Activated T-helper 17 cell treated with anti-CD3 and anti-CD28 coated beads, Interleukin-2, amount 50 U/mL, for 72 hours (primary cell): ENCODE measurements around the gene C2CD4A. TPM values are rescaled to one million over a fixed set of nuclear protein-coding genes. Genes with fewer than 3 reads are reported as not detected.

ENCODE experiments used
- ATAC-seq: fragments of 150-1000 bp; cut with Tn5 transposase; replicated peaks from 2 replicates; pipeline ENCODE4 v1.10.0; 2021; ENCODE audit warnings: mild to moderate bottlenecking, moderate library complexity
- H3K27ac Mint-ChIP-seq: one replicate; pipeline ENCODE4 v1.8.0; 2022; ENCODE audit warnings: mixed read lengths
- H3K27me3 Mint-ChIP-seq: one replicate; pipeline ENCODE4 v1.8.0; 2022; ENCODE audit warnings: mixed read lengths
- H3K36me3 Mint-ChIP-seq: one replicate; pipeline ENCODE4 v1.8.0; 2022; ENCODE audit warnings: low read depth, mild to moderate bottlenecking, mixed read lengths
- H3K4me1 Mint-ChIP-seq: one replicate; pipeline ENCODE4 v1.8.0; 2022; ENCODE audit warnings: mixed read lengths
- H3K4me3 Mint-ChIP-seq: one replicate; pipeline ENCODE4 v1.8.0; 2022; ENCODE audit warnings: mild to moderate bottlenecking, mixed read lengths
- H3K9me3 Mint-ChIP-seq: one replicate; pipeline ENCODE4 v1.8.0; 2022; ENCODE audit warnings: mixed read lengths
- total RNA-seq, 2 donors: library from RNA; stranded (reverse); gene quantifications; one replicate each; pipeline ENCODE4 v1.2.3, GENCODE V29; 2022

Gene C2CD4A
- total RNA-seq, 2 donors from 2014 or later = 1.3 to 5.8 TPM

DNA sequence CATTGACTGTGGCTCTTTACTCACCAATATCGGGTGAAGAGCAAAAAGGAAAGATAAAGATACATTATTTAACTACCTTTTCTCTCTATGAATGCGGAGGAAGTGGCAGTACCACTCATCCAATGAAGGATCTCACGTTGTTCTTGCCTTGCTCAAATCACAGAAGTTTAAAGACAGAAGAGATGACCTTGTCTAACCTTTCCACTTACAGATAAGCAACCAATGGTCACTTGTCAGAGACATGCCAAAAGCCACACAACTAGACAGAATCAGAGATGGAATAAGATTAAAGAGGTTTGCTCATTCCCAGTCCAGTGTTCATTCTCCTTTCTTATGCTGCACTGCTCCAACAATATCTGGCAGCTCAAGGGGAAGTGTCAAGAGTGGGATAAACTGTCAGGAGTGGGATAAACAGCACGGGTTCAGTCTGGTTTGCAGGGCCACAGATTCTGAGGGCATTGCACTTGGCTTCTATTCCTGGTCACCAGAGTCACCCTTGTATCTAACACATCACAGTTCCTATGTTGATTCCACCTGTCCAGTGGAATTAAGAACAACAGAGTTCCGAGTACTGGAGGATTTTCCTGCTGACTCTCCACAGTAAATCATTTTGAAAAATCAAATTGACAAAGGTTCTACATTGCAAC lies 13.2 kb upstream of the C2CD4A start:
- no peaks in the 10 kb centered on the region for H3K27me3 Mint-ChIP-seq

DNA sequence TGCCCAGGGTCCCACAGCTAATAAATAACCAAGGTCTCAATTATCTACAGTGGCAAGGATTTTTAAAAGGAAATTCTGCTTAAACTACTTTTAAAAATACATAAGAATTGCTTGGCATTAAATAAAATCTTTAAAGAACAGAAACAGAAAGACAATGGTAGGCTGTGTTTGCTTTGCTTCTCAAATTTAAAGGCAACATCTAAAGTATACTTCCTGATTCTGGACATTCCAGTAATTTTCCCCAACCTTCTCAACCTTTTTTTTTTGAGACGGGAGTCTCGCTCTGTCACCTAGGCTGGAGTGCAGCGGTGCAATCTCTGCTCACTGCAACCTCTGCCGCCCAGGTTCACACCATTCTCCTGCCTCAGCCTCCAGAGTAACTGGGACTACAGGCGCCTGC lies 11.8 kb upstream of the C2CD4A start:
- no peaks in the 10 kb centered on the region for H3K27me3 Mint-ChIP-seq
- H3K4me3 Mint-ChIP-seq = no peak overlapping the region
- no peak for ATAC-seq
- no peak overlapping the region for H3K27ac Mint-ChIP-seq
- H3K4me1 Mint-ChIP-seq = peaks cover 17% of the 10 kb centered on the region
- H3K36me3 Mint-ChIP-seq = peaks cover 28% of the 10 kb centered on the region
- no peaks in the 10 kb centered on the region for H3K9me3 Mint-ChIP-seq

More for the DNA sequence above, 13.2 kb upstream of the C2CD4A start:
- peak overlapping the region; percentile 1 for H3K4me3 Mint-ChIP-seq
- ATAC-seq = peak; percentile 24
- peaks cover 25% of the 10 kb centered on the region for H3K36me3 Mint-ChIP-seq
- no peak overlapping the region for H3K27ac Mint-ChIP-seq
- H3K9me3 Mint-ChIP-seq = no peaks in the 10 kb centered on the region
- peaks cover 17% of the 10 kb centered on the region for H3K4me1 Mint-ChIP-seq

DNA sequence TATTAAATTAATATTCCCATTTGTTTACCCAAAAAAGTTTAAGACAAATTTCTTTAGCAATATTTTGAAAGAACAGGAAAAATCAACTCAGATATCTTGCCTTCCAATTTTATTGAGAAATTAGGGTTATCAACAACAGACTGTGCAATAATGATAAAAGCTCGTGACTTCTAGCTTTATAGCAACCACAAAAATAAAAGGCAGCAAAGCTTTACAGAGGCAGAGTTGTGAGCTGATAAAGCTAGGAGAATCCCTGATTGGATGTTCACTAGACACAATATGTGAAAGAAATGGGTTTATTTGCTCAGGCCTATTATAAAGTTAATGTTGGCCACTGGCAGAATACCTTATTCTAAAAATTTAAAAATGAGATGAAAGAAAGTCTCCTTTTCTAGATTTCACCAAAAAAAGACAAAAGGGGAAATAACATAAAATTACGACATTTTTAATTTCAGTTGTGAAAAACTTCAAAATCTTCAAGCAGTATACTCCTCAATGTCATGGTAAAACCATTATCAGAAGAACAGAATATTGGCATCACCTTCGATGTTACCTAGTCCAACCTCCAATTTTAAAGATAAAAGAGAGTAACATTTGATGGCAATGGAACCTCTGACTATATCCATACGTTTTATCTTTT lies 9.3 kb upstream of the C2CD4A start:
- H3K4me1 Mint-ChIP-seq = peaks cover 24% of the 10 kb centered on the region
- no peak for ATAC-seq
- H3K27ac Mint-ChIP-seq = no peak overlapping the region

DNA sequence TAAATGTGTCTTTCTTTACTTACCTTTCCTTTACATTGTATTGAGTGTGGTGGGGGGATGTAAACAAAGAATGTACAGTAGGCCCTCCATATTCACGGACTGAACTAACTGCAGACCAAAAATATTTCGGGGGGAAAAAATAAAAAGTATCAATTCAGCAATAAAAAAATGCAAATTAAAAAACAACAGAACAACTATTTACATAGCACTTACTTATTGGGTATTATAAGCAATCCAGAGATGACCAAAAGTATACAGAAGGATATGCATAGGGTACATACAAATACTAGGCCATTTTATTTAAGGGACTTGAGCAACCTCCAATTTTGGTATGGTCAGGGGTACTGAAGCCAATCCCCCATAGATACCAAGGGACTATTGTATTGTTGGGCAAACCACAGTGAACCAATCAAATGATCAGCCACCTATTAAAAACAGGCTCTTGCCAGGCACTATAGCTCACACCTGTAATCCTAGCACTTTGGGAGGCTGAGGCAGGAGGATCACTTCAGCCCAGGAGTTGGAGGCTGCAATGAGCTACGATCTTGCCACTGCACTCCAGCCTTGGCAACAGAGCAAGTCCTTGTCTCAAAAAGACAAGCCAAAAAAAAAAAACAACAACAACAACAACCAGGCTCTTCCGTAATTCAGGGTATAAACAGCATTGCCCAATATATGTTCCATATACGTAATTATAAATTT lies 8.3 kb upstream of the C2CD4A start:
- H3K36me3 Mint-ChIP-seq = peaks cover 35% of the 10 kb centered on the region
- H3K9me3 Mint-ChIP-seq = no peaks in the 10 kb centered on the region
- no peak for ATAC-seq
- H3K4me3 Mint-ChIP-seq = peak overlapping the region; percentile 98
- peaks cover 26% of the 10 kb centered on the region for H3K4me1 Mint-ChIP-seq
- H3K27ac Mint-ChIP-seq = no peak overlapping the region
- no peaks in the 10 kb centered on the region for H3K27me3 Mint-ChIP-seq

More for the DNA sequence above, 9.3 kb upstream of the C2CD4A start:
- Mint-ChIP-seq H3K36me3 (peaks cover 33% of the 10 kb centered on the region), H3K9me3 (no peaks in the 10 kb centered on the region), H3K4me3 (peak overlapping the region; percentile 14), H3K27me3 (no peaks in the 10 kb centered on the region)

DNA sequence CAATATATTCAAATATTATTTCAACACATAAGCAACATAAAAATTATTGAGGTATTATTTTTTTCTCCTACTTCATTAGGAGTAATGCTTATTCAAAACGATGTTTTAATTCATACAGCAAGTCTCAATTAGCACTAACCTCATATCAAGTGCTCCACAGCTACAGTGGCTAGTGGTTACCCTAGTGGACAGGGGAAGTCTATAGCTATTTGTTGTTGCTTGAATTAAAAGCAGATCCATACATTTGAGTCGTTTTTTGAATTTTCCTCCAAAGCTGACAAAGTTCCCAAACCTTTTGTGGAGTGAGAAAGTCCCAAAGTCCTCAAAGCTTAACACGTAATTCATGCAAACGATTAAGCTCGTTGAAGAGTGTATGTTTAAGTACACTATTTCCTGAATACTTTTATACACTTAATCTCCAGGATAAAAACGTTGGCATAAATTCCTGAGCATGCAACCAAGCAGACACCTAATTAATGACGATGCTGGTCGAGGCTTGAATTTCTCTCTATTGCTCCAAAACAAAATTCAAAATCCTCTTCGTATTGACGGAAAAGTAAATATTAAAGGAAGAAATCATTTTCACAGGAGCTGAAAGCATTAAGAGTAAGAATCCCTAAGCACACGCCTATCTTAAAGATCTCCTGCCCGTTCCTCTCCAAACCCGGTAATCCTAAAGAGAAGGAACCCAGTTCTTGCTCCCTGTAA lies 7.5 kb upstream of the C2CD4A start:
- Mint-ChIP-seq H3K4me1 (peaks cover 25% of the 10 kb centered on the region), H3K36me3 (peaks cover 38% of the 10 kb centered on the region), H3K27ac (peak overlapping the region; percentile 97), H3K4me3 (peak overlapping the region; percentile 98), H3K9me3 (no peaks in the 10 kb centered on the region), H3K27me3 (no peaks in the 10 kb centered on the region)
- no peak for ATAC-seq

DNA sequence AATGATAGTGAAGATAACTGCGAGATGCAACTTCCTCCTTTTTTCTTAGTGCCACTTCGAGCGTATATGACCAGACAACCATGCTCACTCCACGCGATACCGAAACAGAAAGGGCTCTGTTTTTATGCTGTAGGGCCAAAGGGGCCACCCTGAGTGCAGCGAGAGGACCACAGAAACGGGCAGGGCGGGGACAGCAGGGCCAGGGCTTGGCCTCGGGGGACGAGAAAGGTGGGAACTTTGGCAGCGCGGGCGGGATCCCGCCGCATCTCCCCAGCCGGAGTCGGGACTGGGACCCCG lies 7.0 kb upstream of the C2CD4A start:
- Mint-ChIP-seq H3K27me3 (no peaks in the 10 kb centered on the region), H3K4me3 (peak overlapping the region; percentile 98), H3K27ac (peak overlapping the region; percentile 97), H3K9me3 (no peaks in the 10 kb centered on the region), H3K4me1 (peaks cover 21% of the 10 kb centered on the region), H3K36me3 (peaks cover 38% of the 10 kb centered on the region)
- peak; percentile 73 for ATAC-seq

DNA sequence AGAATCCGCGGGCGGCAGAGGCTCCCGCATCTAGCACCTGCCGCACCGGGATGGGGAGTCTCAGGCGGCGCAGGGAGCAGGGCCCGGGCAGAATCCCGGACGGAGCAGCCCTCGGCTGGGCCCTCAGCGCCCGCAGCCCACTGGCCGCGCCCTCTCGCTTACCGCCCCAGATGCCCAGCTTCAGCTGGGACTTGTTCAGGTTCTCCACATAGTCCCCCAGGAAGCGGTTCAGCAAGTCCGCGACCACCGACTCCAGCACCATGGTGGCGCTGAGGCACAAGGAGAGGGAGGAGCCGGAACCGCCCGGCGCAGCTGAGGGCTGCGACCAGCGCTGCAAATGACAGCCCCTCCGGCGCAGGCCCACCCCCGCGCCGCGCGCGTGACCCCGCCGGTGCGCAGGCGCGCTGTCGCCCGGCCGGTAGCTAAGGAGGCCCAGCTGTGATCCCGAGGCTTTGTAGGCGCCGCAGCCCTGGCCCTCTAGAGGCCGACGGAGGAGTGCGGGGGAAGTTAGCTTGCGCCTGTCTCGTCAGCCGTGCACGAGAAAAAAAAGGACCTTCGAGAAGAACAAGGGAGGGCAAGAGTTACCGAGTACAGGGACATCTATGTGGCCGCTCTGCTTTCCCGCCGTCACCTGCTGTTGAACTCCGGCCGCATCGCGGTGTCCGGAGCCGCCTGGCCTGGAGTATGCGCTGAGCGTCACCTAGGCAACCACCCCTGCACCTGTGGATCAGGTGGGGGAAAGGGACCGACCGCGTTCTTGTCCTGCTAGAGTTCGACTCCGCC lies 6.5 kb upstream of the C2CD4A start, which contains the start of gene VPS13C:
Gene VPS13C (minus strand): TSS at position 335 of the 783 bp plus-strand sequence. CDS start 73 bp downstream, at position 262.
- peak; percentile 89 for ATAC-seq
- Mint-ChIP-seq H3K9me3 (no peaks in the 10 kb centered on the region), H3K4me3 (peak within 1 kb of the TSS; percentile 98), H3K27ac (peak within 1 kb of the TSS; percentile 97), H3K4me1 (peaks cover 21% of the 10 kb centered on the region), H3K27me3 (no peaks in the 10 kb centered on the region), H3K36me3 (peaks cover 38% of the 10 kb centered on the region)

DNA sequence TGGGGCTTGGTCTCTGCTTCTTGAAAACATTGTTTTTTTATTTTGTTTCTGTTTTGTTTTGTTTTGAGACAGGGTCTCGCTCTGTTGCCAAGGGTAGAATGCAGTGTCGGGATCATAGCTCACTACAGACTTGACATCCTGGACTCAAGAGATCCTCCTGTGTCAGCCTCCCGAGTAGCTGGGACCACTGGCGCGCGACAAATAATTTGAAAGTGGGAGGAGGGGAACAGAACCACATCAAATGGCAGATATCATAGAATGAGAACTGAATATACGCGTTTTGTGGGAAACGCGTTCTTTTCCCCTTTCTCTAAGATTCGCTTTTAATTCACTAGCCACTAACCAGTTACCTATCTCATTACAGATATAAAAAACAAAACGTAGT lies 5.9 kb upstream of the C2CD4A start:
- peak overlapping the region; percentile 98 for H3K4me3 Mint-ChIP-seq
- peaks cover 16% of the 10 kb centered on the region for H3K4me1 Mint-ChIP-seq
- no peaks in the 10 kb centered on the region for H3K27me3 Mint-ChIP-seq
- H3K27ac Mint-ChIP-seq = peak overlapping the region; percentile 97
- H3K9me3 Mint-ChIP-seq = no peaks in the 10 kb centered on the region
- H3K36me3 Mint-ChIP-seq = peaks cover 43% of the 10 kb centered on the region
- peak; percentile 28 for ATAC-seq

DNA sequence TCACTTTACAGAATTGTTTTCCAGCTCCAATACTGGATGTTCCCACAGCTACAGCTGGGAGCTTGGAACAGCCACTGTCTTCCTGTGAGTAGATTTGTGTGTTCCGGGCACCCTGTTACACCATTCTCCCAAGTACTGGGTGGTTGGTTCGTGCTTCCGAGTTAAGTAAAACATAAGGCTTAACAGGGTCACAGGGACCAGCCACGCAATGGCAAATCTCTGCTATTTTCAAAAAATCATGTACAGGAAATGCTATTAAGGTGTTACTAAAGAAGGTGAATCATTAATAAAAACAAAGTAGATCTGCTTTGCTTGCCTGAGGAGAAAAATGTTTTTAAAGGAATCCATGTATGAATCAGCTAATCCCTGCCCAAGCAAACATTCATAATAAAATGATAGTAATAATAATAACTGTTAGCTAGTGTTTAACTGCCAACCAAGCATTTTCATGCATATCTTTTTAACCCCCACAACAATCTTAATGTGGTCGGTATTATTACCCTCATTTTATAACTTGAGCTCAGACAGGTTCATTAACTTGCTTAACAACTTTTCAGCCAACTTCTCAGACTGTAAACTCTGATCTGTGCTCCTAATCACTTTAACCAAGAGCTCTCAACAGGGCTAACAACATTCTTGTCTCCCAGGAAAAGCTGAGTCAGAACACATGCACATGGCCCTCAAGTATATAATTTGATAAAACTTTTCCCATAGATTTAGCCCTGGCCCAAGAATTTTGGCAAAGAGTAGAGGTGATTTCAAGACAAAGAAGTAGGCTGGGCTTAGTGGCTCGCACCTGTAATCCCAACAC lies 2.7 kb upstream of the C2CD4A start:
- no peak for ATAC-seq
- Mint-ChIP-seq H3K27ac (peak overlapping the region; percentile 67), H3K36me3 (peaks cover 47% of the 10 kb centered on the region), H3K4me1 (peaks cover 30% of the 10 kb centered on the region), H3K27me3 (no peaks in the 10 kb centered on the region), H3K4me3 (peak overlapping the region; percentile 98), H3K9me3 (no peaks in the 10 kb centered on the region)

DNA sequence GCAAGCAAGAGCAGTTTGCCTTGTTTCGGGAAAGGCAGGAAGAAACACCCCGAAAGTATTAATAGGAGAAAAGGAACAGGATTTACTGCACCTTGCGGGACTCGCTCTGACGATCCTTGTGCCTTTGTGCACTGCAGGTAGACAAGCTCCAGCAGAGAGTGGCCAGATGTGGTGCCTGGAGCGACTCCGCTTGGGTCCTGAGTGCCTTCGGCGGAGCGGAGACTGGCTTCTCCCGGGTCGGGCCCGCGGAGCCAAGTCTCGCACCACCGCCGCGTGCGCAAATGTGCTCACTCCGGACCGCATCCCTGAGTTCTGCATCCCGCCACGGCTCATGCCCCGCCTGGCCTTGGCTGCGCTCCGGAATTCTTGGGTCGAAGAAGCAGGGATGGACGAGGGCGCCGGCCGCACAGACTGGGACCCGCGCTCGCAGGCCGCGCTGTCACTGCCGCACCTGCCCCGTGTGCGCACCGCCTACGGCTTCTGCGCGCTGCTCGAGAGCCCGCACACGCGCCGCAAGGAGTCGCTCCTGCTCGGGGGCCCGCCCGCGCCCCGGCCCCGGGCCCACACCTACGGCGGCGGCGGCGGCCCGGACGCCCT lies 769 bp downstream of the C2CD4A start:
- Mint-ChIP-seq H3K9me3 (no peaks in the 10 kb centered on the region), H3K36me3 (peaks cover 34% of the 10 kb centered on the region), H3K27me3 (no peaks in the 10 kb centered on the region), H3K4me1 (peaks cover 24% of the 10 kb centered on the region), H3K27ac (peak overlapping the region; percentile 89), H3K4me3 (peak overlapping the region; percentile 93)
- peak; percentile 61 for ATAC-seq

DNA sequence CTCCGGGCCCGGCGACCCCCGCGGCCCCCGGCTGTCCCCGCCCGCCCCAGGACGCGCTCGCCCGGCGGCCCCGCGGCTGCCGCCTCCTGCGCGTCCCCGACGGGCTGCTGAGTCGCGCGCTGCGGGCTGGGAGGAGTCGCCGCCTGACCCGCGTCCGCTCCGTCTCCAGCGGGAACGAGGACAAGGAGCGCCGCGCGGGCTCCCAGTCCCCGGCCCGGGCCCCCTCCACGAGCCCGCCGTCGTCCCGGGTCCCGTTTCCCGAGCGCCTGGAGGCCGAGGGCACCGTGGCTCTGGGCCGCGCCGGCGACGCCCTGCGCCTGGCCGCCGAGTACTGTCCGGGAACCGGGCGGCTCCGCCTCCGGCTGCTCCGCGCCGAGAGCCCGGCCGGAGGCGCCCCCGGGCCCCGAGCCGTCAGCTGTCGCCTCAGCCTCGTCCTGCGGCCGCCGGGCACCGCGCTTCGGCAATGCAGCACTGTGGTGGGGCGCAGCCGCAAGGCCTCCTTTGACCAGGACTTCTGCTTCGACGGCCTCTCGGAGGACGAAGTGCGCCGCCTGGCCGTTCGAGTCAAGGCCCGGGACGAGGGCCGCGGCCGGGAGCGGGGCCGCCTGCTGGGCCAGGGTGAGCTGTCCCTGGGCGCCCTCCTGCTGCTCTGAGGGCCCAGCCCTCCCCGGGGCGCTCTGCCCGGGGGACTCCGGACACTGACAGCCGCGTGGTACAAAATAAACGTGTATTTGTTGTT lies 1.5 kb downstream of the C2CD4A start:
- peak; percentile 68 for ATAC-seq

DNA sequence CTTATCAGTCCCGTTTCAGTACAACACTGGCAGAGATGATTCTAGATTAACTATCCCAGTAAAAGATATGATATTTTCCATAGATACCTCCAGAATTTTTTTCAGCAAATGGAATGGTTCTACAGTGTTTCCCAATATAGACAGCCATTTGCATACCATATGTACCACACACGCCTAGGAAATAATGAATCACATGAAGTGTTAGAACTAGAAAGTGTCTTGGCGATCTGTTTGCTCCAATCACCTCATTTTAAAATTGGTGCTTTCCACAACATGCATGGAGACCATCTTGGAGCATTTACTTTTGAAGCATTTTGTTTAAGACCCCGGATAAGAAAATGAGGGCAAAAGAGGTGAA lies 2.0 kb downstream of the C2CD4A start:
- Mint-ChIP-seq H3K27me3 (no peaks in the 10 kb centered on the region), H3K27ac (peak overlapping the region; percentile 95), H3K4me3 (peak overlapping the region; percentile 91), H3K9me3 (no peaks in the 10 kb centered on the region), H3K4me1 (peaks cover 17% of the 10 kb centered on the region), H3K36me3 (peaks cover 28% of the 10 kb centered on the region)
- peak; percentile 54 for ATAC-seq

More for the DNA sequence above, 1.5 kb downstream of the C2CD4A start:
- Mint-ChIP-seq H3K4me3 (peak overlapping the region; percentile 93), H3K27ac (peak overlapping the region; percentile 95), H3K27me3 (no peaks in the 10 kb centered on the region), H3K9me3 (no peaks in the 10 kb centered on the region), H3K36me3 (peaks cover 34% of the 10 kb centered on the region), H3K4me1 (peaks cover 20% of the 10 kb centered on the region)
